H1 (cell line): ENCODE results near the gene OST4. TPM values are rescaled to one million over a fixed set of nuclear protein-coding genes. Genes with fewer than 3 reads are reported as not detected.

Experiments used
- CTCF ChIA-PET: fragments of 300-600 bp; sonication (Branson Sonifier 250); formaldehyde crosslinking; loops from one replicate; lab custom pipeline; 2021; ENCODE audit not compliant: partially characterized antibody; lab: Charles Lee
- POLR2A ChIA-PET: fragments of 300-600 bp; sonication (Branson Sonifier 250); formaldehyde crosslinking; loops from one replicate; lab custom pipeline; 2021; ENCODE audit warnings: inconsistent platforms; ENCODE audit not compliant: partially characterized antibody; lab: Charles Lee
- DNase-seq, 2 experiments: peaks; one replicate each; pipeline versions ENCODE4 v3.0.0 to v3.0.0-alpha.2; 2010 to 2022; ENCODE audit warnings: low spot score in 2 of 2, low read depth in 1 of 2, mixed read lengths in 1 of 2
- FAIRE-seq: peaks from 2 replicates; lab custom pipeline; 2011; peaks lifted over from hg19 to GRCh38; lab: Jason Lieb, UNC
- H2AFZ ChIP-seq: 2 replicates; pipeline ENCODE4 v1.8.1; 2012; ENCODE audit warnings: low read length, inconsistent platforms
- H2AK5ac ChIP-seq: 2 replicates; pipeline ENCODE4 v1.6.1; 2013; ENCODE audit warnings: low read depth, low read length
- H2BK120ac ChIP-seq: replicated peaks from 2 replicates; pipeline ENCODE3; 2013; ENCODE audit warnings: low read depth, low read length, inconsistent platforms
- H2BK12ac ChIP-seq: 2 replicates; pipeline ENCODE4 v1.6.1; 2013; ENCODE audit warnings: low read depth, low read length
- H2BK15ac ChIP-seq: 2 replicates; pipeline ENCODE4 v1.6.1; 2013; ENCODE audit warnings: low read length
- H2BK20ac ChIP-seq: 2 replicates; pipeline ENCODE4 v1.6.1; 2013; ENCODE audit warnings: low read length
- H2BK5ac ChIP-seq: 2 replicates; pipeline ENCODE4 v1.6.1; 2013; ENCODE audit warnings: low read depth, low read length
- H3K14ac ChIP-seq: 2 replicates; pipeline ENCODE4 v1.6.1; 2013; ENCODE audit warnings: inconsistent platforms; ENCODE audit not compliant: insufficient read length
- H3K18ac ChIP-seq: 2 replicates; pipeline ENCODE4 v1.6.1; 2013; ENCODE audit warnings: low read length; ENCODE audit errors: extremely low read depth
- H3K23ac ChIP-seq: 2 replicates; pipeline ENCODE4 v1.6.1; 2013; ENCODE audit warnings: inconsistent platforms; ENCODE audit not compliant: insufficient read length
- H3K23me2 ChIP-seq: 2 replicates; pipeline ENCODE4 v1.6.1; 2013; ENCODE audit warnings: low read depth, low read length
- H3K27ac ChIP-seq: 2 replicates; pipeline ENCODE4 v1.6.1; 2011; ENCODE audit warnings: low read depth, low read length, inconsistent platforms
- H3K27me3 ChIP-seq, 4 experiments: replicated peaks in 1 of 4; 1 replicate in 1 of 4; 2 replicates in 3 of 4; pipeline versions ENCODE4 v1.6.1 to v1.8.1; 2011 to 2013; ENCODE audit warnings: low read length in 3 of 4, mild to moderate bottlenecking in 3 of 4, inconsistent platforms in 2 of 4, mixed read lengths in 2 of 4, moderate library complexity in 1 of 4; ENCODE audit not compliant: control insufficient read depth in 3 of 4, insufficient read depth in 3 of 4; ENCODE audit errors: extremely low read depth in 1 of 4
- H3K36me3 ChIP-seq, 4 experiments: 2 replicates each; pipeline versions ENCODE4 v1.6.1 to v1.8.1; 2011 to 2013; ENCODE audit warnings: mild to moderate bottlenecking in 4 of 4, low read length in 3 of 4, moderate library complexity in 2 of 4, control low read depth in 1 of 4, inconsistent platforms in 1 of 4; ENCODE audit not compliant: insufficient read depth in 4 of 4, control insufficient read depth in 2 of 4
- H3K4ac ChIP-seq: replicated peaks from 2 replicates; pipeline ENCODE3; 2013; ENCODE audit warnings: low read length, low read depth, mixed read lengths, inconsistent platforms; ENCODE audit not compliant: insufficient read length
- H3K4me1 ChIP-seq, 4 experiments: replicated peaks in 1 of 4; 1 replicate in 1 of 4; 2 replicates in 3 of 4; pipeline versions ENCODE4 v1.6.1 to v1.8.1; 2011 to 2013; ENCODE audit warnings: low read length in 3 of 4, inconsistent platforms in 2 of 4, mixed read lengths in 1 of 4; ENCODE audit not compliant: insufficient read depth in 4 of 4, control insufficient read depth in 3 of 4
- H3K4me2 ChIP-seq, 2 experiments: 2 replicates each; pipeline versions ENCODE4 v1.6.1 to v1.8.1; 2011 to 2013; ENCODE audit warnings: low read depth in 2 of 2, low read length in 2 of 2, control low read depth in 1 of 2, inconsistent platforms in 1 of 2, mild to moderate bottlenecking in 1 of 2; ENCODE audit not compliant: insufficient read depth in 1 of 2
- H3K4me3 ChIP-seq, 4 experiments: fragments of 200-600, 300-600 bp in 1 of 4; sonication (generic), shearing (Covaris generic), sonication (Bioruptor Twin) in 1 of 4; 2 replicates each; pipeline versions ENCODE4 v1.5.1 to v1.8.1; 2011 to 2016; ENCODE audit warnings: low read length in 4 of 4, low read depth in 3 of 4, control low read depth in 2 of 4, inconsistent platforms in 2 of 4, mild to moderate bottlenecking in 2 of 4, mixed read lengths in 1 of 4, moderate library complexity in 1 of 4; ENCODE audit not compliant: insufficient read depth in 2 of 4; ENCODE audit errors: extremely low read depth in 1 of 4
- H3K56ac ChIP-seq: replicated peaks from 2 replicates; pipeline ENCODE3; 2013; ENCODE audit warnings: low read depth, mild to moderate bottlenecking, mixed read lengths, low read length, inconsistent platforms; ENCODE audit not compliant: insufficient read length
- H3K79me1 ChIP-seq: 2 replicates; pipeline ENCODE4 v1.6.1; 2013; ENCODE audit warnings: low read depth, low read length, control low read depth
- H3K79me2 ChIP-seq, 2 experiments: 2 replicates each; pipeline versions ENCODE4 v1.6.1 to v1.8.1; 2012 to 2013; ENCODE audit warnings: low read length in 2 of 2, mild to moderate bottlenecking in 2 of 2, inconsistent platforms in 1 of 2; ENCODE audit not compliant: insufficient read depth in 2 of 2, control insufficient read depth in 1 of 2
- H3K9ac ChIP-seq, 4 experiments: replicated peaks in 1 of 4; 1 replicate in 1 of 4; 2 replicates in 3 of 4; pipeline versions ENCODE4 v1.6.1 to v1.8.1; 2011 to 2013; ENCODE audit warnings: low read depth in 3 of 4, low read length in 3 of 4, control low read depth in 2 of 4, mild to moderate bottlenecking in 2 of 4, moderate library complexity in 2 of 4, inconsistent platforms in 1 of 4; ENCODE audit errors: extremely low read depth in 1 of 4
- H3K9me3 ChIP-seq, 2 experiments: 2 replicates each; pipeline versions ENCODE4 v1.6.1 to v1.8.1; 2012 to 2013; ENCODE audit warnings: mild to moderate bottlenecking in 2 of 2, moderate library complexity in 2 of 2, control low read depth in 1 of 2, inconsistent platforms in 1 of 2, low read depth in 1 of 2, low read length in 1 of 2, mixed read lengths in 1 of 2; ENCODE audit not compliant: insufficient read depth in 2 of 2
- H4K20me1 ChIP-seq, 2 experiments: replicated peaks in 1 of 2; 2 replicates each; pipeline versions ENCODE3 to v1.8.1; 2011 to 2013; ENCODE audit warnings: inconsistent platforms in 2 of 2, low read length in 2 of 2, mild to moderate bottlenecking in 1 of 2; ENCODE audit not compliant: insufficient read depth in 2 of 2, control insufficient read depth in 1 of 2
- H4K5ac ChIP-seq: 2 replicates; pipeline ENCODE4 v1.6.1; 2013; ENCODE audit warnings: low read length, low read depth, mixed read lengths, inconsistent platforms; ENCODE audit not compliant: insufficient read length
- H4K8ac ChIP-seq: 2 replicates; pipeline ENCODE4 v1.8.0; 2013; ENCODE audit warnings: mild to moderate bottlenecking, moderate library complexity, low read length, inconsistent platforms; ENCODE audit not compliant: insufficient read depth; ENCODE audit errors: extremely low read depth
- H4K91ac ChIP-seq: replicated peaks from 2 replicates; pipeline ENCODE3; 2013; ENCODE audit warnings: low read length, mixed read lengths, inconsistent platforms; ENCODE audit not compliant: insufficient read length
- CREB1 ChIP-seq: IDR thresholded peaks from 2 replicates; pipeline ENCODE4 v1.6.1; 2012; ENCODE audit warnings: inconsistent platforms
- CTBP2 ChIP-seq: IDR thresholded peaks from 2 replicates; pipeline ENCODE4 v1.7.0; 2011; ENCODE audit warnings: borderline replicate concordance, mild to moderate bottlenecking, moderate library complexity, mixed read lengths, low read length; ENCODE audit not compliant: insufficient read depth, insufficient read length
- EGR1 ChIP-seq: IDR thresholded peaks from 2 replicates; pipeline ENCODE4 v1.6.1; 2011; ENCODE audit warnings: low read depth, low read length, borderline replicate concordance
- GABPA ChIP-seq: IDR thresholded peaks from 2 replicates; pipeline ENCODE4 v1.6.1; 2011; ENCODE audit warnings: mild to moderate bottlenecking, low read length, moderate library complexity, borderline replicate concordance; ENCODE audit not compliant: insufficient read depth
- NRF1 ChIP-seq: IDR thresholded peaks from 2 replicates; pipeline ENCODE4 v1.6.1; 2011; ENCODE audit warnings: mild to moderate bottlenecking, low read depth, low read length, improper control_type of control experiment
- RXRA ChIP-seq: IDR thresholded peaks from 2 replicates; pipeline ENCODE4 v1.6.1; 2011; ENCODE audit warnings: low read depth, mild to moderate bottlenecking, low read length, moderate library complexity; ENCODE audit not compliant: insufficient read depth
- SAP30 ChIP-seq: fragments of 300-600 bp; sonication (generic); IDR thresholded peaks from 2 replicates; pipeline ENCODE4 v1.7.1; 2012; ENCODE audit warnings: low read length, moderate library complexity, mild to moderate bottlenecking, inconsistent platforms; ENCODE audit not compliant: insufficient read depth, insufficient replicate concordance
- SIX5 ChIP-seq: IDR thresholded peaks from 2 replicates; pipeline ENCODE4 v1.6.1; 2011; ENCODE audit warnings: mild to moderate bottlenecking, low read depth, low read length
- SP2 ChIP-seq: IDR thresholded peaks from 2 replicates; pipeline ENCODE4 v1.6.1; 2012; ENCODE audit warnings: mild to moderate bottlenecking, low read length, inconsistent platforms
- WGBS, 2 experiments: shearing (Covaris generic) in 1 of 2; methylation state at CpG; one replicate each; pipeline versions ENCODE4 v1.1.6 to v1.1.7; 2013 to 2015; ENCODE audit warnings: low lambda C conversion rate in 2 of 2, mixed read lengths in 2 of 2, inconsistent platforms in 1 of 2, low coverage in 1 of 2, missing lambda C conversion rate in 1 of 2; ENCODE audit not compliant: insufficient replicate concordance in 2 of 2, insufficient coverage in 1 of 2, insufficient read length in 1 of 2; ENCODE audit errors: extremely low coverage in 1 of 2, missing lambda C conversion rate in 1 of 2; 5-methylcytosine and 5-hydroxymethylcytosine counted together
- polyA plus RNA-seq, 7 experiments: library from polyadenylated mRNA; depleted of rRNA in 3 of 7; stranded (reverse) in 5 of 7; unstranded in 2 of 7; fragments of >200 nt in 5 of 7; fragments of 200-250 nt in 2 of 7; gene quantifications; 1 replicate in 5 of 7; 2 replicates in 1 of 7; 4 replicates in 1 of 7; pipeline versions ENCODE4 v1.2.1 to v1.2.3, GENCODE V29; 2011 to 2013; ENCODE audit warnings: missing spikeins in 2 of 7, mixed read lengths in 2 of 7
- total RNA-seq: library from RNA; stranded (reverse); fragmentation: NEBNext Ultra II Directional; extraction: Animal tissue kit (Norgen Biotek cat#: 25700); gene quantifications from 2 replicates; pipeline ENCODE4 v1.2.1, GENCODE V29; 2021

The OST4 gene
- total and polyA plus RNA-seq, 2 of the 8 experiments (the other 6 are each of a cell fraction or from before 2014, with no cell fraction given) = 225 to 865 TPM

GRCh38 chr2:27050996-27051901 is 20.2 kb downstream of the OST4 start, which contains the start of gene AGBL5:
Gene AGBL5 (plus strand): TSS chr2:27051668. CDS start chr2:27052959, 1,291 bp downstream.
- ChIA-PET POLR2A (interaction anchor here (0.9 to 19.3 kb wide), 20 partner anchors 13 to 306 kb away, joined by 3 to 441 read pairs (median 4); partner anchors contain the start of genes EMILIN1, OST4 and TMEM214), CTCF (interaction anchor here (0.7 to 18.3 kb wide), 14 partner anchors 13 to 205 kb away, joined by 3 to 160 read pairs (median 4); partner anchors contain the start of genes EMILIN1, KHK and OST4)
- 1% methylated on average over 64 of the region's 67 CpGs; no CpG with 5 or more reads in 1 of the 2 experiments for whole genome bisulfite sequencing, 2 experiments
- H4K20me1 ChIP-seq = peaks cover 0 to 2% of the 10 kb centered on the region in 2 experiments
- no peak within 1 kb of the TSS for H3K23ac ChIP-seq
- H4K5ac ChIP-seq = peak within 1 kb of the TSS; percentile 70
- peak within 1 kb of the TSS; percentile 63; the same call in 1 of the 2 replicates for H2BK5ac ChIP-seq
- peak; percentile 68 for FAIRE-seq
- peak; percentile 84 to 98 for DNase-seq
- no peak within 1 kb of the TSS for H2AK5ac ChIP-seq
- peak within 1 kb of the TSS; percentile 77 for H3K27ac ChIP-seq
- no peaks in the 10 kb centered on the region for H3K79me2 ChIP-seq
- H3K23me2 ChIP-seq = peaks cover 13% of the 10 kb centered on the region
- no peaks in the 10 kb centered on the region; a peak in 4 of 7 replicates for H3K4me1 ChIP-seq
- H2BK12ac ChIP-seq = 0 out of 2 replicates have a peak within 1 kb of the TSS, but pooled peaks have one; percentile 27
- no peak within 1 kb of the TSS; the same call in 1 of the 2 replicates for H3K18ac ChIP-seq
- H3K4ac ChIP-seq = peak within 1 kb of the TSS; percentile 45
- H3K36me3 ChIP-seq = peaks cover 11 to 27% (median 19%) of the 10 kb centered on the region in 4 experiments
- H3K9ac ChIP-seq = peak within 1 kb of the TSS; percentile 60 to 73 (median 64)
- peak within 1 kb of the TSS; percentile 78 for H3K56ac ChIP-seq
- peak within 1 kb of the TSS; percentile 75 for H4K8ac ChIP-seq
- H3K9me3 ChIP-seq = no peaks in the 10 kb centered on the region
- H3K14ac ChIP-seq = no peak within 1 kb of the TSS
- H2BK120ac ChIP-seq = no peak within 1 kb of the TSS
- no peak within 1 kb of the TSS for H2BK20ac ChIP-seq
- H2BK15ac ChIP-seq = no peak within 1 kb of the TSS
- H3K27me3 ChIP-seq = no peaks in the 10 kb centered on the region
- peak within 1 kb of the TSS; percentile 76 for H4K91ac ChIP-seq
- peak within 1 kb of the TSS; percentile 80 to 88 (median 87) for H3K4me3 ChIP-seq
- peak within 1 kb of the TSS; percentile 73; the same call in 1 of the 2 replicates for H2AFZ ChIP-seq
- no peaks in the 10 kb centered on the region for H3K79me1 ChIP-seq
- peak within 1 kb of the TSS; percentile 72 to 97 for H3K4me2 ChIP-seq
- no peak for TF ChIP-seq SIX5
- no peak for TF ChIP-seq CTBP2
- TF ChIP-seq NRF1 = peak; percentile 43; the same call in 1 of the 2 replicates
- TF ChIP-seq SP2 = no peak
- TF ChIP-seq GABPA = no peak
- no peak for TF ChIP-seq RXRA
- peak; percentile 36; the same call in 1 of the 2 replicates for TF ChIP-seq CREB1
- no peak for TF ChIP-seq EGR1
- TF ChIP-seq SAP30 = no peak
